ENCODE measurements around the gene FIGLA.
"Not testable (repeated sequence)": the region's sequence is repeated elsewhere in the genome, so short reads cannot be mapped to it uniquely, and the experiment has no call there.

The FIGLA gene

GRCh38 chr2:70743677-70744076 lies 46.8 kb downstream of the FIGLA start:
- no peak for DNase-seq

- no peak for DNase-seq
Observed at GRCh38 chr2:70743068-70743467, 47.4 kb downstream of the FIGLA start.

GRCh38 chr2:70739492-70739891 lies 51.0 kb downstream of the FIGLA start:
- DNase-seq: not testable (repeated sequence)

- no peak for DNase-seq
Observed at GRCh38 chr2:70738159-70738558, 52.3 kb downstream of the FIGLA start.

GRCh38 chr2:70735071-70735470 lies 55.4 kb downstream of the FIGLA start:
- no peak for DNase-seq

GRCh38 chr2:70733646-70734180 lies 56.7 kb downstream of the FIGLA start:
- DNase-seq: no peak

- no peak for DNase-seq
Observed at GRCh38 chr2:70732766-70733645, 57.4 kb downstream of the FIGLA start.

- DNase-seq: no peak
Observed at GRCh38 chr2:70730730-70731129, 59.7 kb downstream of the FIGLA start.

- no peak for DNase-seq
Observed at GRCh38 chr2:70729647-70730046, 60.8 kb downstream of the FIGLA start.

- DNase-seq: no peak
Observed at GRCh38 chr2:70728128-70728527, 62.3 kb downstream of the FIGLA start.

Measured in retina (tissue), 1 donor.